Measurements from ENCODE around the gene CEP350. TPM values are rescaled to one million over a fixed set of nuclear protein-coding genes. Genes with fewer than 3 reads are reported as not detected.

Gene CEP350
- total RNA-seq, 1 experiment from 2014 or later = 27.6 TPM

GRCh38 chr1:179952186-179952585 lies 2.4 kb upstream of the CEP350 start:
- H3K27ac ChIP-seq (ENCODE audit: low read depth, low read length) = no peak overlapping the region
- DNase-seq (ENCODE audit: low read depth, low spot score) = no peak
- H3K79me2 ChIP-seq (ENCODE audit: insufficient read depth, low read length) = peaks cover 26% of the 10 kb centered on the region
- no peaks in the 10 kb centered on the region for H3K36me3 ChIP-seq (ENCODE audit: control insufficient read depth in 1 of 2, insufficient read depth in 2 of 2, low read length in 2 of 2)
- H3K4me1 ChIP-seq (ENCODE audit: control insufficient read depth in 1 of 2, insufficient read depth in 2 of 2, low read length in 2 of 2) = peaks cover 8 to 20% of the 10 kb centered on the region in 2 experiments; a peak in 3 of 4 replicates
- no peak overlapping the region for H2AFZ ChIP-seq (ENCODE audit: low read depth, low read length, poor library complexity, severe bottlenecking)
- ChIA-PET POLR2A (no interaction called here), RAD21 (ENCODE audit: low non-redundant PET in 1 of 2, low total read pairs in 2 of 2, uncharacterized antibody in 2 of 2, unreplicated experiment in 2 of 2) (no interaction called here), CTCF (no interaction called here)
- ATAC-seq = no peak
- intact Hi-C loops (cut with micrococcal nuclease) = loop anchor here (5.0 to 10.0 kb wide), 2 partner anchors 215 to 247 kb away; no protein-coding TSS in a partner anchor
- H3K27me3 ChIP-seq (ENCODE audit: insufficient read depth, low read length) = no peaks in the 10 kb centered on the region
- H3K9ac ChIP-seq (ENCODE audit: low read length) = no peak overlapping the region
- H4K20me1 ChIP-seq (ENCODE audit: insufficient read depth) = no peaks in the 10 kb centered on the region; the same call in 1 of the 2 replicates
- no peaks in the 10 kb centered on the region for H3K9me2 ChIP-seq (ENCODE audit: insufficient read depth)
- TF ChIP-seq, protein P1, sequence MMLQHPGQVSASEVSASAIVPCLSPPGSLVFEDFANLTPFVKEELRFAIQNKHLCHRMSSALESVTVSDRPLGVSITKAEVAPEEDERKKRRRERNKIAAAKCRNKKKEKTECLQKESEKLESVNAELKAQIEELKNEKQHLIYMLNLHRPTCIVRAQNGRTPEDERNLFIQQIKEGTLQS (IDR thresholded peaks at IDR 0.05) = no peak
- TF ChIP-seq ELF1 (IDR thresholded peaks at IDR 0.05; ENCODE audit: borderline replicate concordance, low read depth) (no peak), EZH2 (IDR thresholded peaks at IDR 0.05) (no peak), EGR1 (IDR thresholded peaks at IDR 0.05; ENCODE audit: low read depth) (no peak), CBX3 (IDR thresholded peaks at IDR 0.05; ENCODE audit: low read depth) (no peak), FOSL1 (IDR thresholded peaks at IDR 0.05; ENCODE audit: low read depth) (no peak), ZNF274 (IDR thresholded peaks at IDR 0.05; ENCODE audit: low read depth, low read length) (no peak), ZBTB33 (IDR thresholded peaks at IDR 0.05; ENCODE audit: extremely low read depth, insufficient replicate concordance, low read length) (no peak), POLR2A (IDR thresholded peaks at IDR 0.05; ENCODE audit: borderline replicate concordance, extremely low read depth, insufficient read depth, insufficient read length) (no peak), JUND (IDR thresholded peaks at IDR 0.05) (no peak), SRF (IDR thresholded peaks at IDR 0.05; ENCODE audit: low read depth) (no peak), REST (IDR thresholded peaks at IDR 0.05; ENCODE audit: low read depth) (no peak), CEBPB (IDR thresholded peaks at IDR 0.05; ENCODE audit: low read depth) (no peak), TCF7L2 (IDR thresholded peaks at IDR 0.05; ENCODE audit: borderline replicate concordance, extremely low read depth, insufficient read depth, insufficient read length) (no peak), CTCF (IDR thresholded peaks at IDR 0.05 in 2 of 3, conservative IDR thresholded peaks at IDR 0.05 in 1 of 3; ENCODE audit: borderline replicate concordance in 1 of 3, insufficient read depth in 1 of 3, low read depth in 2 of 3, low read length in 2 of 3) (no peak), EZH2phosphoT487 (IDR thresholded peaks at IDR 0.05; ENCODE audit: borderline replicate concordance) (no peak), POLR2AphosphoS5 (IDR thresholded peaks at IDR 0.05; ENCODE audit: low read depth, low read length) (no peak)
- no TSS peak for BruUV-seq (replicated peaks)
- H3K9me3 ChIP-seq (ENCODE audit: control insufficient read depth in 1 of 2, insufficient read depth in 1 of 2, low read depth in 1 of 2, low read length in 2 of 2) = no peaks in the 10 kb centered on the region
- H3K4me3 ChIP-seq (replicated peaks in 1 of 2; ENCODE audit: low read depth in 1 of 2, low read length in 2 of 2) = no peak overlapping the region
- H3K4me2 ChIP-seq (ENCODE audit: low read length) = no peak overlapping the region

Measured in HCT116 (cell line).